HG03139 (cell line): ENCODE data around the gene PALM2AKAP2.
"Not testable (repeated sequence)": the region's sequence is repeated elsewhere in the genome, so short reads cannot be mapped to it uniquely, and the experiment has no call there.

ENCODE experiments used
- ATAC-seq: cut with Tn5 transposase; IDR thresholded peaks from one replicate; pipeline ENCODE4 v1.9.1; 2021; ENCODE audit not compliant: unreplicated experiment

Gene PALM2AKAP2

GRCh38 chr9:109802491-109802890 lies 22.5 kb downstream of the PALM2AKAP2 start:
- no peak for ATAC-seq

DNA sequence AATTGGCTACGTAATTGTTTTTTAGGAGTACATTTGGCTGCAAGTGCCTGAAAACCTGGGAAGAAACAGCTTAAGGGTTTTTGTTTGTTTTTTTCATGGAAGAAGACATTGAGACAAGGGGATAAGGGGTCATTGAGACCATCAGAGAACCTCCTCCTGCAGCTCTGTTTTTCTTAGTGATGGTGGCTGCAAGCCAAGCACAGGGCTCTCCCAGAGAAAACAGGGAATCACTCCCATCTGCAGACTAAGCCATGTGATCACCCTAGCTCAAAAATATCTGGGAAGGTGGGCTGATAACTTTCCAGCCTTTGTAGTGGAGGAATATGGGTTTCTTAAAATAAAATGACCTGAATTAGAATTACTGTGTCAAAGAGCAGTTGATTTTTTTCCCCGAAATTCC lies 25.1 kb downstream of the PALM2AKAP2 start:
- no peak for ATAC-seq

GRCh38 chr9:109806506-109807115 lies 26.6 kb downstream of the PALM2AKAP2 start:
- no peak for ATAC-seq

DNA sequence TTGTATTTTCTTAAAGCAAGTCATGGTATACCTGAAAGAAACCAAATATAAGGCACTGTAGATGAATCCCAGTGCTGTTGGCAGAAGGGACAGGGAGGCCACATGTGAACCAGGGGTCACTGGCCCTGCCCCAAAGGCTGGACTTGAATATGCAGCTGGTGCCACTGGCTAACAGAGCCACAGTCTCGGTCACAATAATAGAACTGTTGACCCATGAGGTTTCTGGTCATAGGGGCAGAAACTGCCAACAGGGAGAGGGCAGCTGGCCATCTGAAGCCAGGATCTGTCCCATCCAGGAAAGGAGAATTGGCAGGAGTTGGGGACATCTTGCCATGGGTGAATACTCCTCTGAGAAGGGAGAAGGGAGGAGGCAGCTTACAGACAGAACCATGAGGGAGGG lies 31.9 kb downstream of the PALM2AKAP2 start:
- no peak for ATAC-seq

GRCh38 chr9:109812331-109812730 lies 32.3 kb downstream of the PALM2AKAP2 start:
- ATAC-seq = no peak

GRCh38 chr9:109812818-109813281 lies 32.9 kb downstream of the PALM2AKAP2 start:
- ATAC-seq = no peak

DNA sequence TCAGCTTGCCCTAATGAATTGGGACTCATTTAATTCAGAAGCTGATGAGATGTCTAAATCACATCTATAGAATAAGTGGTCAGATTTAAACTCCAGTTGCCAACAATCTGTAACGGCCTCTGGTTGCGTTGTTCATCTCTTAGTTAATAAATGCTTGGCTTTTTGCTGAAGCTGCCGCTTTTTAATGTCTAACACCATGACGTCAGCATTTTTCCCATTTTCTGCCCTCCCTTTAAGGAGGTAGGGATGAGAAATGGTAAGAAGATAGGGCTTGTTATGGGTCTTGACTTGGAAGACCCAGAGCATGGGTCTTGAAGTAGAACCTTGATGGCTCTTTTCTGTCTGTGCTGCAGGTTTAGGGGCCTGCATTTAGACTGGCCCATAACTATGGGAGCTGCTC lies 33.3 kb downstream of the PALM2AKAP2 start:
- ATAC-seq = no peak

GRCh38 chr9:109813829-109814228 lies 33.8 kb downstream of the PALM2AKAP2 start:
- no peak for ATAC-seq

DNA sequence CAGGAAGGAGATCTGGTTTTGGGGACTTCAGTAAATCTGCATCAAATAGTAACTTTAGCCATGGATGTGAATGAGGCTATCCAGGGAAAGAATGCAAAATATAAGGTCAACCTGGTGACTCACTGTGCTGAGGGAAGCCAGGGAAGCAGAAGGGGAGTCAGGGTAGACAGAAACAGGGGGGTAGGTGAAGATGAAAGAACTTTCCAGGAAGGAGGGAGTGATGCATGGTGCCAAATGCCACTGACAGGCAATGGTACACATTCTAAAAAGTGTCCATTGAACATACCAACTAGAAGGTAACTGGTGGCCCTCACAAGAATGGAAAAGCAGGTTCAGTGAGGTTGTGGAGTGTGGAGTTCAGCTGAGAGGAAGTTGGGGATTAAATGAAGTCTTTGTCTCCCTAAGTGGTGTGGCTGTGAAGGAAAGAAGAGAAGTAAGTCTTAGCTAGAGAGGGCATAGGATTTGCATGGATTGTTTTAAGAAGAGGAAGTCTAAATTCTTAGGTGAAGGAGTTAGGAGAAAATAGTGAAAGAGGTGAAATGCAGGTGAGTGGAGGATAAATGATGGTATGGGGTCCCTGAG lies 35.5 kb downstream of the PALM2AKAP2 start:
- no peak for ATAC-seq

DNA sequence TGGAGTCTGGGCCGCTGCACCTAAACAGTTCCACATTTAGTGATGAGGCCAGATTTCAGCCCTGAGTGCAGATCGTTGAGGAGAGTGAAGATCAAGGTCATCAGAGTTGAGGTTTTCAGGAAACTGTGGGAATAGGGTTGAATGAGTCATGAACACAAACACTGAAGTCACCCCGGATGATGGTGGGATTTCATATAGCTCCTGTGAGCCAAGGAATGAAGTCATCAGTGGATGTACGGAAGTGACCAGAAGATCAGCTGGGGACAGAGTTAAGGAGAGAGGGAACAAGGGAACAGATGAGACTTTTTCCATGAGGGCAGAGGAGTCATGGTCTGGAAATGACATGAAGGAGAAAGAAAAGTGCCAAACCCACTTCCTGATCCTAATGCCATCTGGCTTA lies 36.5 kb downstream of the PALM2AKAP2 start:
- ATAC-seq = no peak

DNA sequence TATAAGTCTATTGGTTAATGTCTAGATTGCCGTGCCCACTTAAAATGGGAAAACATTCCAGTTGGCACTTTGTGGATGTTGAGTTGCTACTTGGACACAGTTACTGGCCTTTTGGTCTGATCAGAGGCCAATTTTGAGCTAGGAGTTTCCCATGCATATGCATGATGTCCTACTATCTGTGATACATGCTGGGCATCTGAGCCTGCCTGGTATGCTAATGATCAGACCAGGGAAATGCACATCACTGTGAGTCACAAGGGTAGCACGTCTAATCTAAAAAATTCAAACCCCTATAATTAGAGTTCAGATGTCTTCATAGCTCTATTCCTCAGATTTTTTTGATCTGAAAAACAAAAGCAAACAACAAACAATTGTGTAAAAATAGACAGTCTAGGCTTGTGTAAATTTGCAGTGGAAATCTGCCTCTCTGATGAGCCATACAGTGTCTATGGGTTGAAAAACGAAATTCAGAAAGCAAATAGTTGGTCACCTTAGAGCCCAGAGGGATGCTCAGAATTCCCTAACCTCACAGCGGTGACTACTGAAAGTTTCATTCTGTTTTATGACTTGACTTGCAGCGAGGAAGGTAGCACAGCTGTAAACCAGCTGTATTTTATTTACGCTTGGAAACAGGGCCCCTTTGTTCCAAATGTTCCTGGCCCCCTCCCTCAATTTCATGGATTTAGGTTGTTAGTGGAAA lies 37.3 kb downstream of the PALM2AKAP2 start:
- ATAC-seq = no peak

- ATAC-seq = peak; percentile 65
These were observed 38.0 kb downstream of the PALM2AKAP2 start for GRCh38 chr9:109817846-109818472.

DNA sequence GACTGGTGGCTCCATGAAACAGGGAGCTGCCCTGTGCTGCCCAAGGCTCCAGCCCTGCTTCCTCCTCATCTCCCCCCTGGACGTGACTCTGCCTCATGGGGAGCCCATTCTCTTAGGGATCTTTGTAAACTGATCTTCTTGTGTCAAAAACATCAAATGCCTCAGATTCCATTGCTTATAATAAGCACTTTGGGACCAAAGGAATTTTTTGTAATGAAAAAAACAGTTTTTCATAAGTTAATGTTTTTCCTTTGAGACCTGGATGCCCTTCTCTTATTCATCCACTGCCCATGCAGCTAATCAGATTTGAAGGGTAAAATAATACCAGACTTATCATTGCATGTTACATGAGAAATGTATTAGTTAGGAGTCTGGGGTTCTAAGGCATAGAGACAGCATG lies 41.7 kb downstream of the PALM2AKAP2 start:
- no peak for ATAC-seq

DNA sequence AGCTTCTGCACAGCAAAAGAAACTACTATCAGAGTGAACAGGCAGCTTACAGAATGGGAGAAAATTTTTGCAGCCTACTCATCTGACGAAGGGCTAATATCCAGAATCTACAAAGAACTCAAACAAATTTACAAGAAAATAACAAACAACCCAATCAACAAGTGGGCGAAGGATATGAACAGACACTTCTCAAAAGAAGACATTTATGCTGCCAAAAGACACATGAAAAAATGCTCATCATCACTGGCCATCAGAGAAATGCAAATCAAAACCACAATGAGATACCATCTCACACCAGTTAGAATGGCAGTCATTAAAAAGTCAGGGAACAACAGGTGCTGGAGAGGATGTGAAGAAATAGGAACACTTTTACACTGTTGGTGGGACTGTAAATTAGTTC lies 45.4 kb downstream of the PALM2AKAP2 start:
- ATAC-seq = not testable (repeated sequence)

DNA sequence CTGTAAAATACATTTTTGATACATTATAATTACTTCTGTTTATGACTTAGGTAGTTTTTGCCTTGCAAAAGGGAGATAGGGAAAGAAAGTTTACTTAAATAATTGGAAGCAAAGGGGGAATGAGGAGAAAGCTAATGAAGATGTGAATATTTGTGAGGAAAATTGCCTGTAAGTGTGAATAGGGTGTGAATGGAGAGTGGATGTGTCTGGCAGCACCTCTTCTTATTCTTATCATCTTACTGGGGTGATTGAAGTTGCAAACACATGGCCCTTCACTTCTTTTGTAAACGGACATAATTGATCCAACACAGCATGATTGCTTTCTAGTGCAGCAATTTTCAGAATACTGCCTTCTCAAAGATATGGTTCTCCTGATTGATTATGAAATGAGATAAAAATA lies 46.6 kb downstream of the PALM2AKAP2 start:
- ATAC-seq = no peak

DNA sequence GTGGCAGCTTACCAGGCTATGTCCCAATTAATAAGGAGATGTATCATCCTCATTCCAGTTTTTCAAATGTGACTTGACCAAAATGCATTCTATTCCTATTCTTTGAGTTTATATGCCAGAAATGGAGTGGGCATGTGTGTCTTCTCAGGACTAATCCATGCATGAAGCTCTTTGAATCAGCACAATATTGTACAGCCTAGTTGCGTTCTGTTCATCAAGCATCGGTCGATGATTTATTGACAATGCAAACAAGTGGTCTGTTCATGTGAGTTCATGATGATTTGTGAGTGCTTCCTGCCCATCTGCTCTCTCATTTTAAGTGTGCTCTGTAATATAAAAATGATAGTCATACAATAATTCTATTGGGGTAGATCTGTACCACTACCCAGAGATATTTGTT lies 48.3 kb downstream of the PALM2AKAP2 start:
- ATAC-seq = no peak
